ENCODE measurements around the gene L3MBTL2. TPM values are rescaled to one million over a fixed set of nuclear protein-coding genes. Genes with fewer than 3 reads are reported as not detected.

The L3MBTL2 gene
- total and polyA plus RNA-seq, 4 donors: 8.7 to 17.4 (median 12.3) TPM

DNA sequence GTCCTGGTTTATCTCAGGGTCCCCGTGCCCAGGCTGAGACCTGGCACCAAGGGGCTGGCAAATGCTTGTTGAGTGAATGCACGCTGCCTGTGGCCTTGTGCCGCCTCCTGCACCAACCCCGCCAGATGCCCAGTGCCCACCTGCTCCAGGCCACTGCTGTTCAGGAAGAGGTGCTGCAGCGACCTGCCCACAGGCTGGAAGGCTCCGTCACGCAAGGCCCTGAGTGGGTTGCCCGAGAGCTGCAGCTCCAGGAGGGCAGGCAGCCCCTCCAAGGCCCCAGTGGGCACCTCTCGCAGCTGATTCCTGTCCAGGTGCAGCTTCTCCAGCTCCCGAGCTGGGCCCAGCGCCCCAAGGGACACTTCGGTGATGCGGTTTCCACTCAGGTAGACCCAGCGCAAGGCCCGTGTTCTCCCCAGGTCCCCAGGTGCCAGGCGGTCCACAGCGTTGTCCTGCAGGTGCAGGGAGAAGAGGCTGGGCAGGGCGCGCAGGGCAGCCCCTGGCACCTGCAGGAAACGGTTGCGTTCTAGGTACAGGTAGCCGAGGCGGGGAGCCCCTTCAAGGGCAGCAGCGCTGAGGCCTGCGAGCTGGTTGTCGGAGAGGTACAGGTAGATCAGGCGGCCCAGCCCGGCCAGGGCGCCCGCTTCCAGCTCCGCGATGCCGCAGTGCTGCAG is 32.1 kb downstream of the L3MBTL2 start:
- H3K27me3 ChIP-seq (ENCODE audit: control insufficient read depth in 4 of 4, insufficient read depth in 4 of 4, low read length in 3 of 4): no peaks in the 10 kb centered on the region
- no peaks in the 10 kb centered on the region for H3K9me3 ChIP-seq (ENCODE audit: control insufficient read depth in 4 of 4, low read length in 3 of 4)
- 52% methylated on average over 33 of the region's 33 CpGs for WGBS
- TF ChIP-seq RXRA (IDR thresholded peaks at IDR 0.05): no peak
- H3K4me1 ChIP-seq (ENCODE audit: control insufficient read depth in 4 of 4, insufficient read depth in 4 of 4, low read length in 3 of 4): peaks cover 10 to 34% (median 23%) of the 10 kb centered on the region in 4 donors
- DNase-seq (ENCODE audit: low spot score): no peak
- H3K9ac ChIP-seq (ENCODE audit: low read depth in 1 of 2, low read length in 2 of 2): peak overlapping the region in 1 of 2 donors; percentile 37
- H3K4me3 ChIP-seq (ENCODE audit: low read depth in 1 of 3, low read length in 3 of 3): peak overlapping the region in 2 of 3 donors; percentile 12 to 62
- H3K36me3 ChIP-seq (ENCODE audit: control insufficient read depth in 4 of 4, insufficient read depth in 3 of 4, low read depth in 1 of 4, low read length in 3 of 4): no peaks in the 10 kb centered on the region
- H3K27ac ChIP-seq (ENCODE audit: low read depth in 1 of 2, low read length in 2 of 2): no peak overlapping the region

DNA sequence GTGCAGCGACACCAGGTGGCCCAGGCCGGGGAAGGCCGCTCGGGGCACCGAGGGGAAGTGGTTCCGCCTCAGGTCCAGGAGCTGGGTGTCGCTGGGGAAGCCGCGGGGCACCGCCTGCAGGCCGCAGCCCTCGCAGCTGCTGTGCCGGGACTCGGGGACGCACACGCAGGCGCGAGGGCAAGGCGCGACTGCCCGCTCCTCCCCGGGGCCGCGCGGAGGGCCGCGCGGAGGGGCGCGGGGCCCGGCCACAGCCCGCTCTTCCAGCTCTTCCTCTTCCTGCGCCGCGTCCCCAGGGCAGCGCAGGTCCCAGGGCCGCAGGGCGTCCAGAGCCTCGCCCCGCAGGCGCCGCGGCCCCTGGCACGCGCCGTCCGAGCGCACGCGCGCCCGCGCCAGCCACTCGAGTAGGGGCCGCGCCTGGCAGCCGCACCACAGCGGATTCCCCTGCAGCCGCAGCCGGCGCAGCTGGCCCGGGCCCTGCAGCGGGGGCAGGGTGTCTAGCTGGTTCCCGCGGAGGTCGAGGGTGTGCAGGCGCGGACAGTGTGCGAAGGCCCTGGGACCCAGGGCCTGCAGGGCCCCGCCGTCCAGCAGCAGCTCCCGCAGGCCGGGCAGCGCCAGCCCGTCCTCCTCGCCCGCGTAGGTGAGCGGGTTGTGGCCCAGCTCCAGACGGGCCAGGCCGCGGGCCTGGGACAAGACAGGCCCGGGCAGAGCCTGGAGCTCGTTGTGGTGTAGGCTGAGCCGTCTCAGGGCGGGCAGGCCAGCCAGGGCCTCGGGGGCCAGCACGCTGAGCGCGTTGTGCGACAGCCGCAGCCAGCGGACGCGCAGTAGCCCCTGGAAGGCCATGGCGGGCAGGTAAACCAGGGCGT is 32.8 kb downstream of the L3MBTL2 start:
- Histone ChIP-seq H3K9ac (ENCODE audit: low read depth in 1 of 2, low read length in 2 of 2) (peak overlapping the region in 1 of 2 donors; percentile 37), H3K27ac (ENCODE audit: low read depth in 1 of 2, low read length in 2 of 2) (no peak overlapping the region), H3K27me3 (ENCODE audit: control insufficient read depth in 4 of 4, insufficient read depth in 4 of 4, low read length in 3 of 4) (no peaks in the 10 kb centered on the region), H3K4me1 (ENCODE audit: control insufficient read depth in 4 of 4, insufficient read depth in 4 of 4, low read length in 3 of 4) (peaks cover 10 to 34% (median 23%) of the 10 kb centered on the region in 4 donors), H3K36me3 (ENCODE audit: control insufficient read depth in 4 of 4, insufficient read depth in 3 of 4, low read depth in 1 of 4, low read length in 3 of 4) (no peaks in the 10 kb centered on the region), H3K9me3 (ENCODE audit: control insufficient read depth in 4 of 4, low read length in 3 of 4) (no peaks in the 10 kb centered on the region), H3K4me3 (ENCODE audit: low read depth in 1 of 3, low read length in 3 of 3) (peak overlapping the region in 2 of 3 donors; percentile 12 to 62)
- TF ChIP-seq RAD21 (IDR thresholded peaks at IDR 0.05) (peak; percentile 81 to 88), TAF1 (conservative IDR thresholded peaks at IDR 0.05) (no peak), JUND (IDR thresholded peaks at IDR 0.05) (no peak), HNF4A (conservative IDR thresholded peaks at IDR 0.05) (no peak), GABPA (IDR thresholded peaks at IDR 0.05 in 1 of 2, conservative IDR thresholded peaks at IDR 0.05 in 1 of 2) (no peak), FOXA2 (IDR thresholded peaks at IDR 0.05) (no peak), RXRA (IDR thresholded peaks at IDR 0.05) (no peak)
- TF ChIP-seq, protein P1, sequence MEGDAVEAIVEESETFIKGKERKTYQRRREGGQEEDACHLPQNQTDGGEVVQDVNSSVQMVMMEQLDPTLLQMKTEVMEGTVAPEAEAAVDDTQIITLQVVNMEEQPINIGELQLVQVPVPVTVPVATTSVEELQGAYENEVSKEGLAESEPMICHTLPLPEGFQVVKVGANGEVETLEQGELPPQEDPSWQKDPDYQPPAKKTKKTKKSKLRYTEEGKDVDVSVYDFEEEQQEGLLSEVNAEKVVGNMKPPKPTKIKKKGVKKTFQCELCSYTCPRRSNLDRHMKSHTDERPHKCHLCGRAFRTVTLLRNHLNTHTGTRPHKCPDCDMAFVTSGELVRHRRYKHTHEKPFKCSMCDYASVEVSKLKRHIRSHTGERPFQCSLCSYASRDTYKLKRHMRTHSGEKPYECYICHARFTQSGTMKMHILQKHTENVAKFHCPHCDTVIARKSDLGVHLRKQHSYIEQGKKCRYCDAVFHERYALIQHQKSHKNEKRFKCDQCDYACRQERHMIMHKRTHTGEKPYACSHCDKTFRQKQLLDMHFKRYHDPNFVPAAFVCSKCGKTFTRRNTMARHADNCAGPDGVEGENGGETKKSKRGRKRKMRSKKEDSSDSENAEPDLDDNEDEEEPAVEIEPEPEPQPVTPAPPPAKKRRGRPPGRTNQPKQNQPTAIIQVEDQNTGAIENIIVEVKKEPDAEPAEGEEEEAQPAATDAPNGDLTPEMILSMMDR (IDR thresholded peaks at IDR 0.05; ENCODE audit: low read depth, low read length, missing input control): peak; percentile 63
- TF ChIP-seq, protein P2, sequence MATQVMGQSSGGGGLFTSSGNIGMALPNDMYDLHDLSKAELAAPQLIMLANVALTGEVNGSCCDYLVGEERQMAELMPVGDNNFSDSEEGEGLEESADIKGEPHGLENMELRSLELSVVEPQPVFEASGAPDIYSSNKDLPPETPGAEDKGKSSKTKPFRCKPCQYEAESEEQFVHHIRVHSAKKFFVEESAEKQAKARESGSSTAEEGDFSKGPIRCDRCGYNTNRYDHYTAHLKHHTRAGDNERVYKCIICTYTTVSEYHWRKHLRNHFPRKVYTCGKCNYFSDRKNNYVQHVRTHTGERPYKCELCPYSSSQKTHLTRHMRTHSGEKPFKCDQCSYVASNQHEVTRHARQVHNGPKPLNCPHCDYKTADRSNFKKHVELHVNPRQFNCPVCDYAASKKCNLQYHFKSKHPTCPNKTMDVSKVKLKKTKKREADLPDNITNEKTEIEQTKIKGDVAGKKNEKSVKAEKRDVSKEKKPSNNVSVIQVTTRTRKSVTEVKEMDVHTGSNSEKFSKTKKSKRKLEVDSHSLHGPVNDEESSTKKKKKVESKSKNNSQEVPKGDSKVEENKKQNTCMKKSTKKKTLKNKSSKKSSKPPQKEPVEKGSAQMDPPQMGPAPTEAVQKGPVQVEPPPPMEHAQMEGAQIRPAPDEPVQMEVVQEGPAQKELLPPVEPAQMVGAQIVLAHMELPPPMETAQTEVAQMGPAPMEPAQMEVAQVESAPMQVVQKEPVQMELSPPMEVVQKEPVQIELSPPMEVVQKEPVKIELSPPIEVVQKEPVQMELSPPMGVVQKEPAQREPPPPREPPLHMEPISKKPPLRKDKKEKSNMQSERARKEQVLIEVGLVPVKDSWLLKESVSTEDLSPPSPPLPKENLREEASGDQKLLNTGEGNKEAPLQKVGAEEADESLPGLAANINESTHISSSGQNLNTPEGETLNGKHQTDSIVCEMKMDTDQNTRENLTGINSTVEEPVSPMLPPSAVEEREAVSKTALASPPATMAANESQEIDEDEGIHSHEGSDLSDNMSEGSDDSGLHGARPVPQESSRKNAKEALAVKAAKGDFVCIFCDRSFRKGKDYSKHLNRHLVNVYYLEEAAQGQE (IDR thresholded peaks at IDR 0.05): no peak
- peak; percentile 60 for DNase-seq (ENCODE audit: low spot score)
- 18% methylated on average over 97 of the region's 97 CpGs for WGBS
